K562 (cell line): ENCODE measurements around the gene MBOAT2. TPM values are rescaled to one million over a fixed set of nuclear protein-coding genes. Genes with fewer than 3 reads are reported as not detected.
A peak's percentile ranks its signal among the peaks of the same experiment; 100 is the strongest.

Source experiments
- ATF1 ChIP-seq, 2 experiments: fragments of 450-650 bp in 1 of 2; IDR thresholded peaks; 2 replicates each; pipeline ENCODE4 v1.6.1; 2016; ENCODE audit warnings: missing compliant biosample characterization in 1 of 2, missing genetic modification characterization in 1 of 2
- DDX20 ChIP-seq: fragments of 450-650 bp; IDR thresholded peaks from 2 replicates; pipeline ENCODE4 v1.6.1; 2016; ENCODE audit warnings: missing genetic modification characterization, low read depth, mild to moderate bottlenecking, missing compliant biosample characterization, moderate library complexity
- DPF2 ChIP-seq: fragments of 450-650 bp; IDR thresholded peaks from 2 replicates; pipeline ENCODE4 v1.6.1; 2016
- HNRNPL ChIP-seq: fragments of 200-400 bp; formaldehyde crosslinking; IDR thresholded peaks from 2 replicates; pipeline ENCODE4 v1.6.1; 2017; ENCODE audit warnings: low read depth, mild to moderate bottlenecking, low read length
- ID3 ChIP-seq, 2 experiments: fragments of 250-450 bp in 1 of 2; fragments of 450-650 bp in 1 of 2; sonication (Bioruptor Pico) in 1 of 2; IDR thresholded peaks; 2 replicates each; pipeline versions ENCODE4 v1.6.1 to v1.8.0; 2016 to 2021; ENCODE audit warnings: mild to moderate bottlenecking in 2 of 2, moderate library complexity in 2 of 2, missing compliant biosample characterization in 1 of 2, missing genetic modification characterization in 1 of 2
- LCOR ChIP-seq: sonication (generic); formaldehyde crosslinking; IDR thresholded peaks from 2 replicates; pipeline ENCODE4 v1.8.0; 2022; ENCODE audit warnings: mild to moderate bottlenecking, missing genetic modification reagents
- MCM5 ChIP-seq: fragments of 450-650 bp; IDR thresholded peaks from 2 replicates; pipeline ENCODE4 v1.6.1; 2016; ENCODE audit warnings: low read depth
- NR0B1 ChIP-seq: fragments of 450-650 bp; IDR thresholded peaks from one replicate; pipeline ENCODE4 v1.6.1; 2018; ENCODE audit warnings: mild to moderate bottlenecking, moderate library complexity; ENCODE audit not compliant: partially characterized antibody
- NR2C2 ChIP-seq, 2 experiments: fragments of 200-800 bp in 1 of 2; sonication (Bioruptor generic) in 1 of 2; sonication (generic) in 1 of 2; formaldehyde crosslinking in 1 of 2; IDR thresholded peaks; 2 replicates each; pipeline versions ENCODE4 v1.6.1 to v1.8.0; 2016 to 2022; ENCODE audit warnings: mild to moderate bottlenecking in 1 of 2, missing compliant biosample characterization in 1 of 2, missing genetic modification characterization in 1 of 2, missing genetic modification reagents in 1 of 2
- RNF2 ChIP-seq: sonication (generic); IDR thresholded peaks from 2 replicates; pipeline ENCODE4 v1.6.1; 2016
- SMARCA4 ChIP-seq: fragments of 450-650 bp; IDR thresholded peaks from 2 replicates; pipeline ENCODE4 v1.6.1; 2016
- TCF3 ChIP-seq: sonication (generic); formaldehyde crosslinking; IDR thresholded peaks from 2 replicates; pipeline ENCODE4 v1.4.0; 2020; ENCODE audit warnings: mild to moderate bottlenecking, missing genetic modification reagents
- TRIM24 ChIP-seq, 2 experiments: fragments of 450-650 bp; IDR thresholded peaks; 2 replicates each; pipeline ENCODE4 v1.6.1; 2016
- ZNF184 ChIP-seq: sonication (generic); formaldehyde crosslinking; IDR thresholded peaks from 2 replicates; pipeline ENCODE4 v1.5.0; 2020; ENCODE audit warnings: missing genetic modification reagents
- ZNF217 ChIP-seq: sonication (generic); formaldehyde crosslinking; IDR thresholded peaks from 2 replicates; pipeline ENCODE4 v1.8.0; 2022; ENCODE audit warnings: mild to moderate bottlenecking, missing genetic modification reagents
- ZNF407 ChIP-seq: fragments of 450-650 bp; IDR thresholded peaks from 2 replicates; pipeline ENCODE4 v1.6.1; 2016; ENCODE audit warnings: low read depth
- ZNF511 ChIP-seq: sonication (generic); formaldehyde crosslinking; IDR thresholded peaks from 2 replicates; pipeline ENCODE4 v1.8.0; 2022; ENCODE audit warnings: mild to moderate bottlenecking, missing genetic modification reagents
- ZNF77 ChIP-seq: fragments of 250-450 bp; sonication (Bioruptor Pico); IDR thresholded peaks from 2 replicates; pipeline ENCODE4 v1.5.0; 2020
- polyA plus RNA-seq, 8 experiments: library from polyadenylated mRNA; depleted of rRNA in 4 of 8; stranded (reverse) in 5 of 8; unstranded in 3 of 8; fragments of >200 nt; fragmentation: Nextera tagmentation in 2 of 8; fragmentation: Illumina TruSeq in 1 of 8; extraction: Ambion mirVana in 2 of 8; extraction: Trizol in 1 of 8; gene quantifications; 2 replicates each; pipeline versions ENCODE4 v1.2.1 to v1.2.3, GENCODE V29; 2011 to 2014; ENCODE audit warnings: inconsistent platforms in 1 of 8, missing spikeins in 1 of 8
- total RNA-seq, 7 experiments: library from RNA; depleted of rRNA in 6 of 7; stranded (reverse); fragments of >200 nt in 6 of 7; fragmentation: Illumina TruSeq in 2 of 7; extraction: Trizol in 2 of 7; gene quantifications; 2 replicates each; pipeline versions ENCODE4 v1.2.1 to v1.2.3, GENCODE V29; 2011 to 2021; ENCODE audit warnings: low replicate concordance in 1 of 7

MBOAT2 gene
- total and polyA plus RNA-seq, 9 of the 15 experiments (the other 6 are each of a cell fraction or from before 2014, with no cell fraction given): 8.4 to 122 (median 27.6) TPM

- TF ChIP-seq ZNF77 (CRISPR knock-in tag) (no peak), RNF2 (peak; percentile 16; the same call in 1 of the 2 replicates), NR2C2 (CRISPR knock-in tag; IDR thresholded peaks at IDR 0.05) (no peak), NR2C2 (tag; IDR thresholded peaks at IDR 0.05) (peak; percentile 70), ZNF407 (peak; percentile 43; the same call in 1 of the 2 replicates), LCOR (CRISPR knock-in tag) (no peak), ZNF184 (CRISPR knock-in tag) (no peak), ID3 (CRISPR knock-in tag; IDR thresholded peaks at IDR 0.05) (no peak), ID3 (tag; IDR thresholded peaks at IDR 0.05) (no peak), ATF1 (CRISPR knock-in tag; IDR thresholded peaks at IDR 0.05) (no peak), ATF1 (tag; IDR thresholded peaks at IDR 0.05) (peak; percentile 27), TRIM24 (IDR thresholded peaks at IDR 0.05) (no peak; a peak in 2 of 4 replicates), ZNF511 (CRISPR knock-in tag) (no peak), DPF2 (peak; percentile 64; the same call in 1 of the 2 replicates), ZNF217 (CRISPR knock-in tag) (no peak), NR0B1 (no peak), SMARCA4 (0 out of 2 replicates have a peak, but pooled peaks have one; percentile 22), MCM5 (no peak), HNRNPL (no peak), DDX20 (tag) (no peak), TCF3 (peak; percentile 25; the same call in 1 of the 2 replicates)
Observed at GRCh38 chr2:8986327-8986976, 17.0 kb downstream of the MBOAT2 start (continued).
